GM21717 (cell line): ENCODE data around the gene PPFIA4.

Experiments used
- ATAC-seq: cut with Tn5 transposase; IDR thresholded peaks from one replicate; pipeline ENCODE4 v1.9.1; 2021; ENCODE audit warnings: mild to moderate bottlenecking, moderate library complexity; ENCODE audit not compliant: unreplicated experiment

The PPFIA4 gene

DNA sequence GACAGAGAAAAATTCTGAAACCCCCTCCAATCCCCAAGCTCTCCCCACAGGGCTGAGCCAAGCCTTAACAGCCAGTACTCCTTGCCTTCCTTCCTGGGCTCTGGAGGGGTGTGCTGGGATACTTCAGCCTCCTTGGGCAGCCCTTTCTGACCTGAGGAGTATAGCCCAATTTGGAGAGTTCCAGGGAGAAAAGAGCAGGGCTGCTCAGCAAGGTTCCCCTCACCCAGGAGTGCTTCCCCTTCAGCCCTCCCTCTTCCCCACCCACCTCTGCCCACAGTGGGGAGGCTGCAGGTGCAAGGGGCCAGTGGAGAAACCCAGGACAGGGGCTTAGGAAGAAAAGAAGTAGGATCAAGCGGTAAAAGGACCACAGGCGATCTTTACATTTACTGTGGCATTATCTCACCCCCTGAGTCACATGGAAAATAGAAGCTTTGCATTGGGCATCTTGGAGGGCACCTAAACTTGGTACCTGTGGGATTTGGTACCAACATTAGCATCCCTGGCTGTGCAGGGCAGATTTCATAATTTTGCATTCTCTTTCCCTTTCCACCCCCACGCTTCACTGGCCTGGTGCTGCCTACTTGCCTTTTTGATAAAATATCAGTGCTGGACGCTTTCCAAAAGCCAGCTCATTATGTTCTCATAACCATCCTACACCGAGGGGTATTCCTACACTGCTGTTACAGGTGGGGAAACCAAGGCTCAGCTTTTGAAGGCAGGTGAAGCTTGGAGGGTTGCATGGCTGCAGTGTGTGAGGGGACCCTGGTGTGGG, 98.4 kb downstream of the PPFIA4 start:
- ATAC-seq, result no peak

GRCh38 chr1:203126151-203126865, 100.0 kb downstream of the PPFIA4 start:
- no peak for ATAC-seq

DNA sequence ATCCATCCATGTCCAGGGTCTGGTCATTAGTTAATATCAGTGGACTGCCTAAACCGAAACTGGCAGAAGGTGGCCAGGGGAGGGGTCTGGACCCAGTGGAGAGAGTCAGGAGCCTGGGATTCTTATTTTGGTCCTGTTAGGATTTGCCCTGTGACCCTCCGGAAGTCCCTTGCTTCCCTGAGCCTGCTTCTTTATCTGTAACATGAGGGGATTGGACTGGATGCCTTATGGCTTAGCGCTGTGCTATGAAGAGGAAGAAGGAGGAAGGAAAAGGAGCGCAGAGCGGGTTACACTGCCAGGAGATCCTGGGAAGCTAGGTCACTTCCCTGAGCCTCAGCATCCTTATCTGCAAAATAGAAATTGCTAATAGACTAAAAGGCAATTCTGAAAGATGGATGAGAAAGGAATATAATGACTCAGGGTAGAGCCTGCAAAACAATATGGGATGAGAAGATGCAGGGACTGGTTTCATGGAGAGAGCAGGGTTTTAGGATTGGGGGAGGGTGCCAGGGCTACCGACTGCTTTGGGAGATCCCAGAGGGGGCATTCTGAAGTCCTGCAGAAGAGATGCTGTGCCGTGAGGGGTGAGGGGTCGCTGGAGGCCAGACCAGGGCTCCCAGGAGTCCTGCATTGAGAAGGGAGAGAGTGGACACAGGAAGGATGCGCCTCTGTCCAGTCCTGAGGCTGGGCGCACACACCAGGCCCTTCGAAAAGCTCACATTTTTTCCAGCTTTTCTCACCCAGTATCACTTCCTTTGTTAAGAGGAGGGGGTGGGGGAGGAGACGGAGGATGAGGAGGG, 100.8 kb downstream of the PPFIA4 start:
- no peak for ATAC-seq

GRCh38 chr1:203127666-203128430, 101.6 kb downstream of the PPFIA4 start, which contains the start of gene ADORA1:
Gene ADORA1 (plus strand): TSS chr1:203127726. CDS start chr1:203128842, 1,116 bp downstream.
- no peak for ATAC-seq

- no peak for ATAC-seq
These were observed 102.1 kb downstream of the PPFIA4 start for GRCh38 chr1:203128431-203128715.
